K562 (cell line): ENCODE data around the gene TXNL4A. TPM values are rescaled to one million over a fixed set of nuclear protein-coding genes. Genes with fewer than 3 reads are reported as not detected.

ENCODE experiments used
- ATAC-seq: fragments of 200-7000 bp; cut with Tn5 transposase; 3 replicates; pipeline ENCODE4 v1.9.1; 2020; ENCODE audit warnings: moderate library complexity
- BruUV-seq: library from RNA; stranded (reverse); fragments of 400-500 nt; replicated peaks from 2 replicates; lab custom pipeline; 2021; lab: Mats Ljungman, UMichigan
- CTCF ChIA-PET: fragments of 300-600 bp; formaldehyde crosslinking; extraction: SDS; loops from one replicate; lab custom pipeline; 2021; ENCODE audit warnings: low intra/inter-chr PET ratio; lab: Yijun Ruan, JAX
- POLR2A ChIA-PET: fragments of 300-600, 350-650 bp; sonication (Branson Sonifier 250); formaldehyde crosslinking; extraction: SDS; loops from one replicate; lab custom pipeline; 2021; ENCODE audit warnings: antibody characterized with exemption, inconsistent platforms; lab: Yijun Ruan, JAX
- DNase-seq, 4 experiments: peaks; one replicate each; pipeline versions ENCODE4 v3.0.0 to v3.0.0-alpha.2; 2011 to 2018; ENCODE audit warnings: low spot score in 3 of 4, mixed read lengths in 3 of 4; ENCODE audit errors: extremely low read depth in 1 of 4
- FAIRE-seq: peaks from 2 replicates; lab custom pipeline; 2011; peaks lifted over from hg19 to GRCh38; lab: Jason Lieb, UNC
- H2AFZ ChIP-seq: 2 replicates; pipeline ENCODE4 v1.6.0; 2011; ENCODE audit warnings: low read depth, low read length, control low read depth, inconsistent platforms
- H3K27ac ChIP-seq: fragments of 200-600 bp; 3 replicates; pipeline ENCODE4 v1.8.0; 2011; ENCODE audit warnings: low read depth, mild to moderate bottlenecking, control low read depth, inconsistent platforms, low read length, moderate library complexity, mixed read lengths; ENCODE audit errors: extremely low read depth
- H3K27me3 ChIP-seq, 2 experiments: fragments of 300-600 bp in 1 of 2; 2 replicates in 1 of 2; 3 replicates in 1 of 2; pipeline versions ENCODE4 v1.6.0 to v1.8.0; 2011; ENCODE audit warnings: inconsistent platforms in 2 of 2, low read length in 2 of 2, mild to moderate bottlenecking in 1 of 2, mixed read lengths in 1 of 2, moderate library complexity in 1 of 2; ENCODE audit not compliant: control insufficient read depth in 2 of 2, insufficient read depth in 2 of 2
- H3K36me3 ChIP-seq: fragments of 300-600 bp; 3 replicates; pipeline ENCODE4 v1.8.0; 2011; ENCODE audit warnings: mild to moderate bottlenecking, low read length, inconsistent platforms; ENCODE audit not compliant: control insufficient read depth, insufficient read depth
- H3K4me1 ChIP-seq, 2 experiments: fragments of 200-600 bp in 1 of 2; replicated peaks in 1 of 2; 2 replicates in 1 of 2; 3 replicates in 1 of 2; pipeline versions ENCODE4 v1.5.1 to v1.8.0; 2011; ENCODE audit warnings: inconsistent platforms in 2 of 2, low read length in 2 of 2, mild to moderate bottlenecking in 1 of 2, mixed read lengths in 1 of 2, moderate library complexity in 1 of 2; ENCODE audit not compliant: control insufficient read depth in 2 of 2, insufficient read depth in 2 of 2
- H3K4me2 ChIP-seq: 2 replicates; pipeline ENCODE4 v1.6.1; 2011; ENCODE audit warnings: low read length, control low read depth, inconsistent platforms, mixed read lengths; ENCODE audit not compliant: insufficient read depth
- H3K4me3 ChIP-seq: fragments of 200-600 bp; sonication (generic), shearing (Covaris generic); 2 replicates; pipeline ENCODE4 v1.5.1; 2016; ENCODE audit warnings: control low read depth, inconsistent platforms
- H3K79me2 ChIP-seq: fragments of 200-600 bp; 3 replicates; pipeline ENCODE4 v1.8.0; 2011; ENCODE audit warnings: low read length, inconsistent platforms; ENCODE audit not compliant: control insufficient read depth, insufficient read depth
- H3K9ac ChIP-seq, 2 experiments: 2 replicates each; pipeline versions ENCODE4 v1.6.0 to v1.6.1; 2011; ENCODE audit warnings: low read depth in 2 of 2, low read length in 2 of 2, control low read depth in 1 of 2, inconsistent platforms in 1 of 2, mild to moderate bottlenecking in 1 of 2, mixed read lengths in 1 of 2; ENCODE audit not compliant: insufficient read depth in 1 of 2
- H3K9me1 ChIP-seq: one replicate; pipeline ENCODE4 v1.6.0; 2011; ENCODE audit warnings: inconsistent platforms, mild to moderate bottlenecking, low read length, moderate library complexity; ENCODE audit not compliant: control insufficient read depth, insufficient read depth
- H3K9me3 ChIP-seq: replicated peaks from 2 replicates; pipeline ENCODE4 v1.5.1; 2011; ENCODE audit warnings: low read depth, low read length, inconsistent platforms; ENCODE audit not compliant: control insufficient read depth, insufficient read depth
- H4K20me1 ChIP-seq: replicated peaks from 2 replicates; pipeline ENCODE4 v1.6.1; 2011; ENCODE audit warnings: low read length, inconsistent platforms, mixed read lengths; ENCODE audit not compliant: control insufficient read depth, insufficient read depth
- CREB1 ChIP-seq, 2 experiments: sonication (generic) in 1 of 2; formaldehyde crosslinking in 1 of 2; IDR thresholded peaks; 2 replicates each; pipeline versions ENCODE4 v1.6.1 to v1.8.0; 2012 to 2022; ENCODE audit warnings: inconsistent platforms in 1 of 2, mild to moderate bottlenecking in 1 of 2, missing genetic modification reagents in 1 of 2, moderate library complexity in 1 of 2
- CREB3L1 ChIP-seq: fragments of 450-650 bp; IDR thresholded peaks from 2 replicates; pipeline ENCODE4 v1.6.1; 2014; ENCODE audit warnings: low read depth, mild to moderate bottlenecking, moderate library complexity, borderline replicate concordance
- SMAD4 ChIP-seq: fragments of 250-450 bp; sonication (Bioruptor Pico); conservative IDR thresholded peaks from 2 replicates; pipeline ENCODE4 v1.8.0; 2021; ENCODE audit warnings: inconsistent platforms, mild to moderate bottlenecking, moderate library complexity
- TCFL5 ChIP-seq: fragments of 250-450 bp; sonication (Bioruptor Pico); conservative IDR thresholded peaks from 2 replicates; pipeline ENCODE4 v1.6.1; 2021; ENCODE audit warnings: mild to moderate bottlenecking, moderate library complexity, matching md5 sums
- ZC3H4 ChIP-seq: sonication (generic); formaldehyde crosslinking; IDR thresholded peaks from 2 replicates; pipeline ENCODE4 v1.9.0; 2021; ENCODE audit warnings: missing genetic modification reagents, borderline replicate concordance
- WGBS: fragments of 100-300 bp; shearing (Covaris generic); methylation state at CpG from one replicate; pipeline ENCODE4 v1.1.6; 2016; ENCODE audit warnings: low coverage, mixed read lengths; ENCODE audit not compliant: insufficient coverage; ENCODE audit errors: missing lambda C conversion rate; 5-methylcytosine and 5-hydroxymethylcytosine counted together
- in situ Hi-C: fragments of 300-500 bp; cut with MboI; formaldehyde crosslinking; loops from 4 replicates; pipeline ENCODE4 v1.15.0; 2018; ENCODE audit warnings: inconsistent platforms, mixed read lengths
- intact Hi-C: fragments of 100-400 bp; cut with micrococcal nuclease; formaldehyde crosslinking; loops from 2 replicates; pipeline ENCODE4 v1.14.2; 2022
- polyA plus RNA-seq, 8 experiments: library from polyadenylated mRNA; depleted of rRNA in 4 of 8; stranded (reverse) in 5 of 8; unstranded in 3 of 8; fragments of >200 nt; fragmentation: Nextera tagmentation in 2 of 8; fragmentation: Illumina TruSeq in 1 of 8; extraction: Ambion mirVana in 2 of 8; extraction: Trizol in 1 of 8; gene quantifications; 2 replicates each; pipeline versions ENCODE4 v1.2.1 to v1.2.3, GENCODE V29; 2011 to 2014; ENCODE audit warnings: inconsistent platforms in 1 of 8, missing spikeins in 1 of 8
- total RNA-seq, 7 experiments: library from RNA; depleted of rRNA in 6 of 7; stranded (reverse); fragments of >200 nt in 6 of 7; fragmentation: Illumina TruSeq in 2 of 7; extraction: Trizol in 2 of 7; gene quantifications; 2 replicates each; pipeline versions ENCODE4 v1.2.1 to v1.2.3, GENCODE V29; 2011 to 2021; ENCODE audit warnings: low replicate concordance in 1 of 7
- TF ChIP-seq, protein P1 (sequence below), 2 experiments: fragments of 450-650 bp in 1 of 2; sonication (generic) in 1 of 2; formaldehyde crosslinking in 1 of 2; IDR thresholded peaks in 1 of 2; conservative IDR thresholded peaks in 1 of 2; 2 replicates each; pipeline versions ENCODE4 v1.6.1 to v1.8.1; 2016 to 2023; ENCODE audit warnings: mild to moderate bottlenecking in 2 of 2, moderate library complexity in 2 of 2, inconsistent platforms in 1 of 2, missing genetic modification reagents in 1 of 2
- TF ChIP-seq, protein P2 (sequence below): sonication (generic); formaldehyde crosslinking; IDR thresholded peaks from 2 replicates; pipeline ENCODE4 v1.8.0; 2022; ENCODE audit warnings: mild to moderate bottlenecking, missing genetic modification reagents
- TF ChIP-seq, protein P3 (sequence below): fragments of 450-650 bp; conservative IDR thresholded peaks from 2 replicates; pipeline ENCODE4 v1.6.1; 2016; ENCODE audit warnings: missing genetic modification characterization, low read depth, mild to moderate bottlenecking, control low read depth, missing compliant biosample characterization

The TXNL4A gene
- total and polyA plus RNA-seq, 9 of the 15 experiments (the other 6 are each of a cell fraction or from before 2014, with no cell fraction given), result 27.0 to 132 (median 87.5) TPM

- in situ Hi-C loops (no loop called here), intact Hi-C loops (no loop called here)
- ChIA-PET POLR2A (interaction anchor here (0.9 to 1.1 kb wide), 2 partner anchors 11 to 12 kb away, joined by 3 read pairs; no protein-coding TSS in a partner anchor), CTCF (no interaction called here)
- Histone ChIP-seq H2AFZ (no peak overlapping the region), H3K4me2 (no peak overlapping the region), H3K27ac (no peak overlapping the region), H4K20me1 (peaks cover 16% of the 10 kb centered on the region), H3K9ac (peak overlapping the region in 1 of 2 experiments; percentile 45; a peak in 1 of 4 replicates), H3K9me3 (no peaks in the 10 kb centered on the region), H3K27me3 (no peaks in the 10 kb centered on the region), H3K4me1 (peaks cover 4 to 53% of the 10 kb centered on the region in 2 experiments; a peak in 4 of 5 replicates), H3K79me2 (peaks cover 8% of the 10 kb centered on the region; the same call in 1 of the 3 replicates), H3K4me3 (no peak overlapping the region), H3K36me3 (no peaks in the 10 kb centered on the region), H3K9me1 (no peaks in the 10 kb centered on the region)
- DNase-seq (no peak), FAIRE-seq (no peak), ATAC-seq (no peak)
- no TSS peak for BruUV-seq
- TF ChIP-seq CREB1 (IDR thresholded peaks at IDR 0.05) (no peak), CREB1 (CRISPR knock-in tag; IDR thresholded peaks at IDR 0.05) (no peak), ZC3H4 (CRISPR knock-in tag) (no peak), CREB3L1 (no peak), TCFL5 (CRISPR knock-in tag) (no peak), SMAD4 (CRISPR knock-in tag) (no peak)
- TF ChIP-seq, protein P1, sequence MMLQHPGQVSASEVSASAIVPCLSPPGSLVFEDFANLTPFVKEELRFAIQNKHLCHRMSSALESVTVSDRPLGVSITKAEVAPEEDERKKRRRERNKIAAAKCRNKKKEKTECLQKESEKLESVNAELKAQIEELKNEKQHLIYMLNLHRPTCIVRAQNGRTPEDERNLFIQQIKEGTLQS (IDR thresholded peaks at IDR 0.05), result no peak
- TF ChIP-seq, protein P1 (CRISPR knock-in tag; conservative IDR thresholded peaks at IDR 0.05), result no peak
- TF ChIP-seq, protein P2, sequence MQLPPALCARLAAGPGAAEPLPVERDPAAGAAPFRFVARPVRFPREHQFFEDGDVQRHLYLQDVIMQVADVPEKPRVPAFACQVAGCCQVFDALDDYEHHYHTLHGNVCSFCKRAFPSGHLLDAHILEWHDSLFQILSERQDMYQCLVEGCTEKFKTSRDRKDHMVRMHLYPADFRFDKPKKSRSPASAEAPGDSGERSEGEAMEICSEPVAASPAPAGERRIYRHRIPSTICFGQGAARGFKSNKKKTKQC (CRISPR knock-in tag), result no peak
- TF ChIP-seq, protein P3, sequence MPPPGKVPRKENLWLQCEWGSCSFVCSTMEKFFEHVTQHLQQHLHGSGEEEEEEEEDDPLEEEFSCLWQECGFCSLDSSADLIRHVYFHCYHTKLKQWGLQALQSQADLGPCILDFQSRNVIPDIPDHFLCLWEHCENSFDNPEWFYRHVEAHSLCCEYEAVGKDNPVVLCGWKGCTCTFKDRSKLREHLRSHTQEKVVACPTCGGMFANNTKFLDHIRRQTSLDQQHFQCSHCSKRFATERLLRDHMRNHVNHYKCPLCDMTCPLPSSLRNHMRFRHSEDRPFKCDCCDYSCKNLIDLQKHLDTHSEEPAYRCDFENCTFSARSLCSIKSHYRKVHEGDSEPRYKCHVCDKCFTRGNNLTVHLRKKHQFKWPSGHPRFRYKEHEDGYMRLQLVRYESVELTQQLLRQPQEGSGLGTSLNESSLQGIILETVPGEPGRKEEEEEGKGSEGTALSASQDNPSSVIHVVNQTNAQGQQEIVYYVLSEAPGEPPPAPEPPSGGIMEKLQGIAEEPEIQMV (tag), result no peak
- 84% methylated on average over 9 of the region's 15 CpGs for WGBS
Measured at GRCh38 chr18:79947881-79948610, 40.3 kb downstream of the TXNL4A start.
